ENCODE measurements around the gene SNX2. TPM values are rescaled to one million over a fixed set of nuclear protein-coding genes. Genes with fewer than 3 reads are reported as not detected.
A peak's percentile ranks its signal among the peaks of the same experiment; 100 is the strongest.

SNX2 gene
- total RNA-seq, 1 donor from 2014 or later: 38.3 TPM

GRCh38 chr5:122775550-122776542, 966 bp downstream of the SNX2 start:
- peaks cover 40% of the 10 kb centered on the region for H3K4me1 ChIP-seq
- DNase-seq (ENCODE audit: extremely low spot score in 2 of 2): no peak

GRCh38 chr5:122778157-122778556, 3.3 kb downstream of the SNX2 start:
- intact Hi-C loops (cut with DNase I): no loop called here
- no peaks in the 10 kb centered on the region for H3K9me3 ChIP-seq
- DNase-seq (ENCODE audit: extremely low spot score in 2 of 2): no peak

More at GRCh38 chr5:122775550-122776542, 966 bp downstream of the SNX2 start:
- intact Hi-C loops (cut with DNase I): no loop called here
- Histone ChIP-seq H3K36me3 (no peaks in the 10 kb centered on the region), H3K27me3 (no peaks in the 10 kb centered on the region), H3K4me3 (peak overlapping the region; percentile 67 to 85), H3K9me3 (no peaks in the 10 kb centered on the region), H3K27ac (peak overlapping the region; percentile 78)
- TF ChIP-seq, protein P1, sequence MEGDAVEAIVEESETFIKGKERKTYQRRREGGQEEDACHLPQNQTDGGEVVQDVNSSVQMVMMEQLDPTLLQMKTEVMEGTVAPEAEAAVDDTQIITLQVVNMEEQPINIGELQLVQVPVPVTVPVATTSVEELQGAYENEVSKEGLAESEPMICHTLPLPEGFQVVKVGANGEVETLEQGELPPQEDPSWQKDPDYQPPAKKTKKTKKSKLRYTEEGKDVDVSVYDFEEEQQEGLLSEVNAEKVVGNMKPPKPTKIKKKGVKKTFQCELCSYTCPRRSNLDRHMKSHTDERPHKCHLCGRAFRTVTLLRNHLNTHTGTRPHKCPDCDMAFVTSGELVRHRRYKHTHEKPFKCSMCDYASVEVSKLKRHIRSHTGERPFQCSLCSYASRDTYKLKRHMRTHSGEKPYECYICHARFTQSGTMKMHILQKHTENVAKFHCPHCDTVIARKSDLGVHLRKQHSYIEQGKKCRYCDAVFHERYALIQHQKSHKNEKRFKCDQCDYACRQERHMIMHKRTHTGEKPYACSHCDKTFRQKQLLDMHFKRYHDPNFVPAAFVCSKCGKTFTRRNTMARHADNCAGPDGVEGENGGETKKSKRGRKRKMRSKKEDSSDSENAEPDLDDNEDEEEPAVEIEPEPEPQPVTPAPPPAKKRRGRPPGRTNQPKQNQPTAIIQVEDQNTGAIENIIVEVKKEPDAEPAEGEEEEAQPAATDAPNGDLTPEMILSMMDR (IDR thresholded peaks at IDR 0.05): no peak
- no peak for TF ChIP-seq POLR2A (IDR thresholded peaks at IDR 0.05)

GRCh38 chr5:122779451-122779850, 4.6 kb downstream of the SNX2 start:
- Histone ChIP-seq H3K9me3 (no peaks in the 10 kb centered on the region), H3K27ac (no peak overlapping the region), H3K4me1 (peaks cover 40% of the 10 kb centered on the region), H3K4me3 (no peak overlapping the region), H3K36me3 (peaks cover 0 to 5% of the 10 kb centered on the region in 2 donors), H3K27me3 (no peaks in the 10 kb centered on the region)
- intact Hi-C loops (cut with DNase I): no loop called here
- no peak for TF ChIP-seq POLR2AphosphoS5 (IDR thresholded peaks at IDR 0.05; ENCODE audit: insufficient read depth in 1 of 2, low read depth in 1 of 2)
- TF ChIP-seq POLR2A (IDR thresholded peaks at IDR 0.05): no peak
- TF ChIP-seq, protein P1 (IDR thresholded peaks at IDR 0.05): no peak
- no peak for DNase-seq (ENCODE audit: extremely low spot score in 2 of 2)

More at GRCh38 chr5:122778157-122778556, 3.3 kb downstream of the SNX2 start:
- no peak overlapping the region for H3K4me3 ChIP-seq
- H3K36me3 ChIP-seq: peaks cover 0 to 5% of the 10 kb centered on the region in 2 donors
- no peaks in the 10 kb centered on the region for H3K27me3 ChIP-seq
- peaks cover 40% of the 10 kb centered on the region for H3K4me1 ChIP-seq
- H3K27ac ChIP-seq: no peak overlapping the region
- no peak for TF ChIP-seq POLR2A (IDR thresholded peaks at IDR 0.05)
- no peak for TF ChIP-seq POLR2AphosphoS5 (IDR thresholded peaks at IDR 0.05; ENCODE audit: insufficient read depth in 1 of 2, low read depth in 1 of 2)
- TF ChIP-seq, protein P1 (IDR thresholded peaks at IDR 0.05): no peak

- peaks cover 2% of the 10 kb centered on the region for H3K9me3 ChIP-seq
- no peak overlapping the region for H3K4me3 ChIP-seq
- no peak for DNase-seq (ENCODE audit: extremely low spot score in 2 of 2)
- peaks cover 40% of the 10 kb centered on the region for H3K4me1 ChIP-seq
- intact Hi-C loops (cut with DNase I): no loop called here
- peaks cover 0 to 6% of the 10 kb centered on the region in 2 donors for H3K36me3 ChIP-seq
- H3K27ac ChIP-seq: no peak overlapping the region
- no peaks in the 10 kb centered on the region for H3K27me3 ChIP-seq
- TF ChIP-seq POLR2A (IDR thresholded peaks at IDR 0.05) (no peak), POLR2AphosphoS5 (IDR thresholded peaks at IDR 0.05; ENCODE audit: insufficient read depth in 1 of 2, low read depth in 1 of 2) (no peak)
- TF ChIP-seq, protein P1 (IDR thresholded peaks at IDR 0.05): no peak
These were observed 5.4 kb downstream of the SNX2 start for GRCh38 chr5:122780296-122780695.

GRCh38 chr5:122781465-122781864, 6.6 kb downstream of the SNX2 start:
- H3K4me1 ChIP-seq: peaks cover 30% of the 10 kb centered on the region
- H3K4me3 ChIP-seq: no peak overlapping the region
- intact Hi-C loops (cut with DNase I): no loop called here
- no peak overlapping the region for H3K27ac ChIP-seq
- H3K36me3 ChIP-seq: peaks cover 0 to 8% of the 10 kb centered on the region in 2 donors
- peaks cover 8% of the 10 kb centered on the region for H3K9me3 ChIP-seq
- TF ChIP-seq, protein P1 (IDR thresholded peaks at IDR 0.05): no peak
- TF ChIP-seq POLR2AphosphoS5 (IDR thresholded peaks at IDR 0.05; ENCODE audit: insufficient read depth in 1 of 2, low read depth in 1 of 2): no peak
- TF ChIP-seq POLR2A (IDR thresholded peaks at IDR 0.05): no peak
- DNase-seq (ENCODE audit: extremely low spot score in 2 of 2): no peak
- no peaks in the 10 kb centered on the region for H3K27me3 ChIP-seq

Data from vagina (tissue), 2 donors.